Mucosa of rectum (tissue), 2 donors: ENCODE results near the gene RASIP1.
A peak's percentile ranks its signal among the peaks of the same experiment; 100 is the strongest.
"Not testable (repeated sequence)": the region's sequence is repeated elsewhere in the genome, so short reads cannot be mapped to it uniquely, and the experiment has no call there.

Source experiments
- H3K27ac ChIP-seq, 2 donors: one replicate each; pipeline ENCODE4 v1.7.0; 2013; ENCODE audit warnings: inconsistent platforms in 2 of 2, low read depth in 2 of 2, low read length in 2 of 2
- H3K27me3 ChIP-seq, 2 donors: one replicate each; pipeline ENCODE4 v1.7.0; 2013; ENCODE audit warnings: low read length in 2 of 2; ENCODE audit not compliant: control insufficient read depth in 2 of 2, insufficient read depth in 2 of 2
- H3K36me3 ChIP-seq, 2 donors: one replicate each; pipeline ENCODE4 v1.7.0; 2013; ENCODE audit warnings: low read length in 2 of 2; ENCODE audit not compliant: control insufficient read depth in 2 of 2, insufficient read depth in 2 of 2
- H3K4me1 ChIP-seq, 2 donors: one replicate each; pipeline ENCODE4 v1.7.0; 2013; ENCODE audit warnings: low read length in 2 of 2, mild to moderate bottlenecking in 1 of 2; ENCODE audit not compliant: control insufficient read depth in 2 of 2, insufficient read depth in 2 of 2
- H3K4me3 ChIP-seq, 2 donors: one replicate each; pipeline ENCODE4 v1.7.0; 2013; ENCODE audit warnings: low read length in 2 of 2
- H3K9ac ChIP-seq, 2 donors: one replicate each; pipeline ENCODE4 v1.7.0; 2013; ENCODE audit warnings: low read length in 2 of 2, low read depth in 1 of 2, mild to moderate bottlenecking in 1 of 2
- H3K9me3 ChIP-seq, 2 donors: one replicate each; pipeline ENCODE4 v1.7.0; 2013; ENCODE audit warnings: low read length in 2 of 2; ENCODE audit not compliant: control insufficient read depth in 2 of 2
- donor health status: healthy.
- donor health status: Normal muscosa, but diverticular disease.

RASIP1 gene

GRCh38 chr19:48711106-48711662, 29.2 kb downstream of the RASIP1 start:
- H3K4me1 ChIP-seq: peaks cover 22 to 28% of the 10 kb centered on the region in 2 donors
- no peak overlapping the region for H3K4me3 ChIP-seq
- no peak overlapping the region for H3K27ac ChIP-seq

GRCh38 chr19:48708471-48708870, 31.9 kb downstream of the RASIP1 start:
- no peak overlapping the region for H3K4me3 ChIP-seq
- H3K27me3 ChIP-seq: no peaks in the 10 kb centered on the region
- no peak overlapping the region for H3K9ac ChIP-seq
- H3K36me3 ChIP-seq: peaks cover 7 to 9% of the 10 kb centered on the region in 2 donors
- peaks cover 7 to 8% of the 10 kb centered on the region in 2 donors for H3K4me1 ChIP-seq
- H3K9me3 ChIP-seq: peaks cover 0 to 2% of the 10 kb centered on the region in 2 donors
- H3K27ac ChIP-seq: no peak overlapping the region

More at GRCh38 chr19:48711106-48711662, 29.2 kb downstream of the RASIP1 start:
- no peaks in the 10 kb centered on the region for H3K27me3 ChIP-seq
- H3K9me3 ChIP-seq: peaks cover 0 to 2% of the 10 kb centered on the region in 2 donors
- H3K9ac ChIP-seq: no peak overlapping the region
- no peaks in the 10 kb centered on the region for H3K36me3 ChIP-seq

GRCh38 chr19:48705431-48705830, 35.0 kb downstream of the RASIP1 start:
- Histone ChIP-seq H3K27ac (no peak overlapping the region), H3K9ac (no peak overlapping the region), H3K4me3 (no peak overlapping the region), H3K27me3 (no peaks in the 10 kb centered on the region), H3K36me3 (peaks cover 19% of the 10 kb centered on the region in 2 donors), H3K9me3 (no peaks in the 10 kb centered on the region), H3K4me1 (no peaks in the 10 kb centered on the region)

GRCh38 chr19:48703316-48703715, 37.1 kb downstream of the RASIP1 start:
- peaks cover 19% of the 10 kb centered on the region in 2 donors for H3K36me3 ChIP-seq

GRCh38 chr19:48702701-48703100, 37.7 kb downstream of the RASIP1 start:
- Histone ChIP-seq H3K4me3 (no peak overlapping the region), H3K27ac (no peak overlapping the region), H3K9ac (no peak overlapping the region), H3K9me3 (no peaks in the 10 kb centered on the region), H3K27me3 (no peaks in the 10 kb centered on the region), H3K36me3 (peaks cover 19% of the 10 kb centered on the region in 2 donors), H3K4me1 (peaks cover 2 to 3% of the 10 kb centered on the region in 2 donors)

More at GRCh38 chr19:48703316-48703715, 37.1 kb downstream of the RASIP1 start:
- H3K9me3 ChIP-seq: no peaks in the 10 kb centered on the region
- no peaks in the 10 kb centered on the region for H3K4me1 ChIP-seq
- no peak overlapping the region for H3K27ac ChIP-seq
- no peaks in the 10 kb centered on the region for H3K27me3 ChIP-seq
- H3K9ac ChIP-seq: no peak overlapping the region
- no peak overlapping the region for H3K4me3 ChIP-seq

- H3K4me1 ChIP-seq: peaks cover 5 to 17% of the 10 kb centered on the region in 2 donors
- H3K9ac ChIP-seq: peak overlapping the region in 1 of 2 donors; percentile 61
- H3K36me3 ChIP-seq: peaks cover 6 to 9% of the 10 kb centered on the region in 2 donors
- no peaks in the 10 kb centered on the region for H3K27me3 ChIP-seq
- no peaks in the 10 kb centered on the region for H3K9me3 ChIP-seq
- peak overlapping the region; percentile 39 to 70 for H3K27ac ChIP-seq
- no peak overlapping the region for H3K4me3 ChIP-seq
These were observed 42.4 kb downstream of the RASIP1 start for GRCh38 chr19:48698046-48698445.

GRCh38 chr19:48696353-48697010, 43.9 kb downstream of the RASIP1 start:
- Histone ChIP-seq H3K27ac (peak overlapping the region; percentile 98 to 99), H3K9ac (peak overlapping the region; percentile 91 to 94), H3K36me3 (peaks cover 0 to 2% of the 10 kb centered on the region in 2 donors), H3K4me1 (peaks cover 5 to 17% of the 10 kb centered on the region in 2 donors), H3K9me3 (no peaks in the 10 kb centered on the region), H3K4me3 (peak overlapping the region; percentile 80 to 94), H3K27me3 (no peaks in the 10 kb centered on the region)

- peak within 1 kb of the TSS; percentile 91 to 94 for H3K9ac ChIP-seq
- peak within 1 kb of the TSS; percentile 80 to 94 for H3K4me3 ChIP-seq
- no peaks in the 10 kb centered on the region for H3K9me3 ChIP-seq
- no peaks in the 10 kb centered on the region for H3K27me3 ChIP-seq
- peaks cover 5 to 17% of the 10 kb centered on the region in 2 donors for H3K4me1 ChIP-seq
- H3K36me3 ChIP-seq: no peaks in the 10 kb centered on the region
- H3K27ac ChIP-seq: peak within 1 kb of the TSS; percentile 98 to 99
These were observed 44.6 kb downstream of the RASIP1 start, which contains the start of gene FUT2 for GRCh38 chr19:48695743-48696352. Gene FUT2, plus strand, starts transcription at chr19:48695971. Its CDS starts 6,986 bp downstream, at chr19:48702957.

- not testable (repeated sequence) for H3K27me3 ChIP-seq, H3K4me3 ChIP-seq, H3K27ac ChIP-seq, H3K9ac ChIP-seq, H3K9me3 ChIP-seq, H3K36me3 ChIP-seq
- peaks cover 5 to 17% of the 10 kb centered on the region in 2 donors for H3K4me1 ChIP-seq
These were observed 46.8 kb downstream of the RASIP1 start for GRCh38 chr19:48693629-48694028.

GRCh38 chr19:48689449-48689848, 51.0 kb downstream of the RASIP1 start:
- peaks cover 2 to 3% of the 10 kb centered on the region in 2 donors for H3K4me1 ChIP-seq
- H3K36me3 ChIP-seq: no peaks in the 10 kb centered on the region
- no peaks in the 10 kb centered on the region for H3K27me3 ChIP-seq
- H3K9ac ChIP-seq: no peak overlapping the region
- no peaks in the 10 kb centered on the region for H3K9me3 ChIP-seq
- H3K27ac ChIP-seq: no peak overlapping the region
- H3K4me3 ChIP-seq: no peak overlapping the region
